ENCODE measurements around the gene ADAMTS2. TPM values are rescaled to one million over a fixed set of nuclear protein-coding genes. Genes with fewer than 3 reads are reported as not detected.

Gene ADAMTS2
- total RNA-seq, 1 experiment from 2014 or later = not detected

- POLR2A ChIA-PET (ENCODE audit: unreplicated experiment) = no interaction called here
Observed at GRCh38 chr5:179290681-179291540, 54.4 kb downstream of the ADAMTS2 start.

GRCh38 chr5:179289756-179290385, 55.4 kb downstream of the ADAMTS2 start:
- POLR2A ChIA-PET (ENCODE audit: unreplicated experiment) = no interaction called here

More at GRCh38 chr5:179290681-179291540, 54.4 kb downstream of the ADAMTS2 start:
- Histone ChIP-seq H2AFZ (ENCODE audit: low read length) (no peak overlapping the region), H3K36me3 (ENCODE audit: low read depth, low read length) (no peaks in the 10 kb centered on the region), H3K9me3 (ENCODE audit: low read length) (no peaks in the 10 kb centered on the region), H4K20me1 (ENCODE audit: low read length) (no peaks in the 10 kb centered on the region), H3K9me2 (replicated peaks; ENCODE audit: low read length) (no peaks in the 10 kb centered on the region), H3K27ac (ENCODE audit: low read length) (no peak overlapping the region), H3F3A (ENCODE audit: low read length, unreplicated experiment) (no peaks in the 10 kb centered on the region), H3K27me3 (ENCODE audit: low read length) (peaks cover 83% of the 10 kb centered on the region), H3K4me3 (ENCODE audit: low read length) (no peak overlapping the region), H3K9ac (ENCODE audit: low read length) (no peak overlapping the region), H3K4me2 (ENCODE audit: low read length) (no peak overlapping the region), H3K79me2 (ENCODE audit: low read length) (no peaks in the 10 kb centered on the region), H3K4me1 (ENCODE audit: insufficient read depth, low read length) (no peaks in the 10 kb centered on the region)
- CTCF ChIA-PET = no interaction called here
- intact Hi-C loops (cut with micrococcal nuclease) = no loop called here
- ATAC-seq = no peak
- DNase-seq = no peak
- TF ChIP-seq EZH2phosphoT487 (IDR thresholded peaks at IDR 0.05; ENCODE audit: borderline replicate concordance, low read length) (no peak), EZH2 (IDR thresholded peaks at IDR 0.05; ENCODE audit: low read length, unreplicated experiment) (no peak)
- TF ChIP-seq, protein P1, sequence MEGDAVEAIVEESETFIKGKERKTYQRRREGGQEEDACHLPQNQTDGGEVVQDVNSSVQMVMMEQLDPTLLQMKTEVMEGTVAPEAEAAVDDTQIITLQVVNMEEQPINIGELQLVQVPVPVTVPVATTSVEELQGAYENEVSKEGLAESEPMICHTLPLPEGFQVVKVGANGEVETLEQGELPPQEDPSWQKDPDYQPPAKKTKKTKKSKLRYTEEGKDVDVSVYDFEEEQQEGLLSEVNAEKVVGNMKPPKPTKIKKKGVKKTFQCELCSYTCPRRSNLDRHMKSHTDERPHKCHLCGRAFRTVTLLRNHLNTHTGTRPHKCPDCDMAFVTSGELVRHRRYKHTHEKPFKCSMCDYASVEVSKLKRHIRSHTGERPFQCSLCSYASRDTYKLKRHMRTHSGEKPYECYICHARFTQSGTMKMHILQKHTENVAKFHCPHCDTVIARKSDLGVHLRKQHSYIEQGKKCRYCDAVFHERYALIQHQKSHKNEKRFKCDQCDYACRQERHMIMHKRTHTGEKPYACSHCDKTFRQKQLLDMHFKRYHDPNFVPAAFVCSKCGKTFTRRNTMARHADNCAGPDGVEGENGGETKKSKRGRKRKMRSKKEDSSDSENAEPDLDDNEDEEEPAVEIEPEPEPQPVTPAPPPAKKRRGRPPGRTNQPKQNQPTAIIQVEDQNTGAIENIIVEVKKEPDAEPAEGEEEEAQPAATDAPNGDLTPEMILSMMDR (conservative IDR thresholded peaks at IDR 0.05; ENCODE audit: low read depth, low read length) = no peak
- no TSS peak for BruUV-seq (replicated peaks)

More at GRCh38 chr5:179289756-179290385, 55.4 kb downstream of the ADAMTS2 start:
- DNase-seq = no peak
- Histone ChIP-seq H3K9me2 (replicated peaks; ENCODE audit: low read length) (no peaks in the 10 kb centered on the region), H3K27ac (ENCODE audit: low read length) (no peak overlapping the region), H3K36me3 (ENCODE audit: low read depth, low read length) (no peaks in the 10 kb centered on the region), H3F3A (ENCODE audit: low read length, unreplicated experiment) (no peaks in the 10 kb centered on the region), H2AFZ (ENCODE audit: low read length) (no peak overlapping the region), H3K79me2 (ENCODE audit: low read length) (no peaks in the 10 kb centered on the region), H3K4me1 (ENCODE audit: insufficient read depth, low read length) (no peaks in the 10 kb centered on the region), H4K20me1 (ENCODE audit: low read length) (no peaks in the 10 kb centered on the region), H3K4me2 (ENCODE audit: low read length) (no peak overlapping the region), H3K9ac (ENCODE audit: low read length) (no peak overlapping the region), H3K4me3 (ENCODE audit: low read length) (no peak overlapping the region), H3K27me3 (ENCODE audit: low read length) (peaks cover 79% of the 10 kb centered on the region), H3K9me3 (ENCODE audit: low read length) (no peaks in the 10 kb centered on the region)
- no peak for ATAC-seq
- intact Hi-C loops (cut with micrococcal nuclease) = no loop called here
- BruUV-seq (replicated peaks) = no TSS peak
- CTCF ChIA-PET = no interaction called here
- TF ChIP-seq, protein P1 (conservative IDR thresholded peaks at IDR 0.05; ENCODE audit: low read depth, low read length) = no peak
- TF ChIP-seq EZH2phosphoT487 (IDR thresholded peaks at IDR 0.05; ENCODE audit: borderline replicate concordance, low read length) = no peak
- TF ChIP-seq EZH2 (IDR thresholded peaks at IDR 0.05; ENCODE audit: low read length, unreplicated experiment) = no peak
